ENCODE data around the gene MMS19. TPM values are rescaled to one million over a fixed set of nuclear protein-coding genes. Genes with fewer than 3 reads are reported as not detected.

Gene MMS19
- total RNA-seq, 1 donor from 2014 or later: 85.2 TPM

GRCh38 chr10:97510686-97511085 lies 12.5 kb upstream of the MMS19 start:
- no peak overlapping the region for H3K4me3 ChIP-seq (ENCODE audit: low read depth, low read length)
- H3K36me3 ChIP-seq (ENCODE audit: control insufficient read depth, insufficient read depth, low read length): no peaks in the 10 kb centered on the region
- no peaks in the 10 kb centered on the region for H3K27me3 ChIP-seq (ENCODE audit: control insufficient read depth, insufficient read depth, low read length)
- DNase-seq (ENCODE audit: low read depth): no peak
- TF ChIP-seq CTCF (IDR thresholded peaks at IDR 0.05; ENCODE audit: insufficient read depth, low read length, poor library complexity, severe bottlenecking): no peak

GRCh38 chr10:97509120-97509680 lies 11.0 kb upstream of the MMS19 start:
- H3K27me3 ChIP-seq (ENCODE audit: control insufficient read depth, insufficient read depth, low read length): no peaks in the 10 kb centered on the region
- H3K4me3 ChIP-seq (ENCODE audit: low read depth, low read length): no peak overlapping the region
- TF ChIP-seq CTCF (IDR thresholded peaks at IDR 0.05; ENCODE audit: insufficient read depth, low read length, poor library complexity, severe bottlenecking): no peak
- DNase-seq (ENCODE audit: low read depth): no peak
- no peaks in the 10 kb centered on the region for H3K36me3 ChIP-seq (ENCODE audit: control insufficient read depth, insufficient read depth, low read length)

- peak; percentile 53 for DNase-seq (ENCODE audit: low read depth)
- no peak for TF ChIP-seq CTCF (IDR thresholded peaks at IDR 0.05; ENCODE audit: insufficient read depth, low read length, poor library complexity, severe bottlenecking)
- H3K27me3 ChIP-seq (ENCODE audit: control insufficient read depth, insufficient read depth, low read length): no peaks in the 10 kb centered on the region
Measured at GRCh38 chr10:97508342-97508741, 10.1 kb upstream of the MMS19 start.

GRCh38 chr10:97506199-97506991 lies 8.2 kb upstream of the MMS19 start:
- no peak for TF ChIP-seq CTCF (IDR thresholded peaks at IDR 0.05; ENCODE audit: insufficient read depth, low read length, poor library complexity, severe bottlenecking)
- Histone ChIP-seq H3K27me3 (ENCODE audit: control insufficient read depth, insufficient read depth, low read length) (no peaks in the 10 kb centered on the region), H3K36me3 (ENCODE audit: control insufficient read depth, insufficient read depth, low read length) (no peaks in the 10 kb centered on the region), H3K4me3 (ENCODE audit: low read depth, low read length) (no peak overlapping the region)
- no peak for DNase-seq (ENCODE audit: low read depth)

More at GRCh38 chr10:97508342-97508741, 10.1 kb upstream of the MMS19 start:
- Histone ChIP-seq H3K4me3 (ENCODE audit: low read depth, low read length) (no peak overlapping the region), H3K36me3 (ENCODE audit: control insufficient read depth, insufficient read depth, low read length) (no peaks in the 10 kb centered on the region)

GRCh38 chr10:97505152-97505551 lies 6.9 kb upstream of the MMS19 start:
- no peak for TF ChIP-seq CTCF (IDR thresholded peaks at IDR 0.05; ENCODE audit: insufficient read depth, low read length, poor library complexity, severe bottlenecking)
- no peaks in the 10 kb centered on the region for H3K27me3 ChIP-seq (ENCODE audit: control insufficient read depth, insufficient read depth, low read length)

More at GRCh38 chr10:97505152-97505551, 6.9 kb upstream of the MMS19 start:
- DNase-seq (ENCODE audit: low read depth): no peak
- Histone ChIP-seq H3K36me3 (ENCODE audit: control insufficient read depth, insufficient read depth, low read length) (no peaks in the 10 kb centered on the region), H3K4me3 (ENCODE audit: low read depth, low read length) (no peak overlapping the region)
